HepG2 (cell line): Measurements from ENCODE around the gene MARK2. TPM values are rescaled to one million over a fixed set of nuclear protein-coding genes. Genes with fewer than 3 reads are reported as not detected.
A peak's percentile ranks its signal among the peaks of the same experiment; 100 is the strongest.

Source experiments
- FOXC1 ChIP-seq: sonication (generic); formaldehyde crosslinking; IDR thresholded peaks from 2 replicates; pipeline ENCODE4 v1.8.0; 2022; ENCODE audit warnings: mild to moderate bottlenecking, missing genetic modification reagents, borderline replicate concordance
- HMGA1 ChIP-seq: sonication (generic); formaldehyde crosslinking; conservative IDR thresholded peaks from 2 replicates; pipeline ENCODE4 v1.4.0; 2020; ENCODE audit warnings: missing genetic modification reagents
- KDM5A ChIP-seq: fragments of 200-600 bp; sonication (generic); IDR thresholded peaks from 2 replicates; pipeline ENCODE4 v1.7.0; 2018; ENCODE audit warnings: antibody characterized with exemption, mild to moderate bottlenecking, low read length, borderline replicate concordance
- RAD51 ChIP-seq: fragments of 450-650 bp; IDR thresholded peaks from 2 replicates; pipeline ENCODE4 v1.6.1; 2016; ENCODE audit warnings: borderline replicate concordance
- SALL1 ChIP-seq: sonication (generic); formaldehyde crosslinking; IDR thresholded peaks from 2 replicates; pipeline ENCODE4 v1.8.0; 2022; ENCODE audit warnings: mild to moderate bottlenecking, missing genetic modification reagents
- STAG1 ChIP-seq: sonication (generic); formaldehyde crosslinking; IDR thresholded peaks from 2 replicates; pipeline ENCODE4 v1.4.0; 2020; ENCODE audit warnings: missing genetic modification reagents
- THYN1 ChIP-seq: sonication (generic); formaldehyde crosslinking; IDR thresholded peaks from 2 replicates; pipeline ENCODE4 v1.8.1; 2023; ENCODE audit warnings: low read depth, mild to moderate bottlenecking, moderate library complexity, missing genetic modification reagents, borderline replicate concordance
- TSC22D2 ChIP-seq: sonication (generic); formaldehyde crosslinking; IDR thresholded peaks from 2 replicates; pipeline ENCODE4 v1.5.1; 2020; ENCODE audit warnings: missing genetic modification reagents, mild to moderate bottlenecking, borderline replicate concordance
- ZNF563 ChIP-seq: sonication (generic); formaldehyde crosslinking; IDR thresholded peaks from 2 replicates; pipeline ENCODE4 v1.8.0; 2022; ENCODE audit warnings: mild to moderate bottlenecking, moderate library complexity, missing genetic modification reagents
- ZNF737 ChIP-seq: sonication (generic); formaldehyde crosslinking; IDR thresholded peaks from 2 replicates; pipeline ENCODE4 v1.5.0; 2020; ENCODE audit warnings: missing genetic modification reagents, mild to moderate bottlenecking, borderline replicate concordance
- polyA plus RNA-seq, 8 experiments: library from polyadenylated mRNA; depleted of rRNA in 3 of 8; stranded (reverse) in 7 of 8; unstranded in 1 of 8; fragments of >200 nt; fragmentation: Illumina TruSeq in 4 of 8; extraction: Trizol in 4 of 8; gene quantifications; 2 replicates each; pipeline versions ENCODE4 v1.2.1 to v1.2.3, GENCODE V29; 2011 to 2016; ENCODE audit warnings: low read depth in 4 of 8, missing spikeins in 1 of 8, mixed read lengths in 1 of 8; ENCODE audit not compliant: insufficient read depth in 1 of 8
- total RNA-seq, 5 experiments: library from RNA; depleted of rRNA; stranded (reverse); fragments of >200 nt; fragmentation: Illumina TruSeq; extraction: Trizol; gene quantifications; 2 replicates each; pipeline ENCODE4 v1.2.3, GENCODE V29; 2016; ENCODE audit warnings: low read depth in 1 of 5
- TF ChIP-seq, protein P1 (sequence below): sonication (generic); formaldehyde crosslinking; IDR thresholded peaks from 2 replicates; pipeline ENCODE4 v1.5.0; 2020; ENCODE audit warnings: mild to moderate bottlenecking, missing genetic modification reagents
- TF ChIP-seq, protein P2 (sequence below): sonication (generic); formaldehyde crosslinking; IDR thresholded peaks from 2 replicates; pipeline ENCODE4 v1.8.0; 2023; ENCODE audit warnings: mild to moderate bottlenecking, missing genetic modification reagents
- TF ChIP-seq, protein P3 (sequence below): sonication (generic); formaldehyde crosslinking; IDR thresholded peaks from 2 replicates; pipeline ENCODE4 v1.4.0; 2020; ENCODE audit warnings: missing genetic modification reagents
- TF ChIP-seq, protein P4 (sequence below): sonication (generic); formaldehyde crosslinking; IDR thresholded peaks from 2 replicates; pipeline ENCODE4 v1.8.1; 2023; ENCODE audit warnings: mild to moderate bottlenecking, moderate library complexity, missing genetic modification reagents
- TF ChIP-seq, protein P5 (sequence below), 2 experiments: sonication (generic) in 1 of 2; formaldehyde crosslinking in 1 of 2; IDR thresholded peaks; 2 replicates each; pipeline versions ENCODE4 v1.5.1 to v1.6.1; 2011 to 2020; ENCODE audit warnings: borderline replicate concordance in 1 of 2, low read depth in 1 of 2, low read length in 1 of 2, mild to moderate bottlenecking in 1 of 2, missing genetic modification reagents in 1 of 2, moderate library complexity in 1 of 2
- TF ChIP-seq, protein P6 (sequence below): IDR thresholded peaks from 2 replicates; pipeline ENCODE4 v1.6.1; 2016; ENCODE audit warnings: missing compliant biosample characterization, missing genetic modification reagents, borderline replicate concordance
- TF ChIP-seq, protein P7 (sequence below): sonication (generic); formaldehyde crosslinking; IDR thresholded peaks from 2 replicates; pipeline ENCODE4 v1.4.0; 2020; ENCODE audit warnings: mild to moderate bottlenecking, missing genetic modification reagents

Gene MARK2
- total and polyA plus RNA-seq, 2 of the 13 experiments (the other 11 are each of a cell fraction or from before 2014, with no cell fraction given): 13.5 to 13.9 TPM

DNA sequence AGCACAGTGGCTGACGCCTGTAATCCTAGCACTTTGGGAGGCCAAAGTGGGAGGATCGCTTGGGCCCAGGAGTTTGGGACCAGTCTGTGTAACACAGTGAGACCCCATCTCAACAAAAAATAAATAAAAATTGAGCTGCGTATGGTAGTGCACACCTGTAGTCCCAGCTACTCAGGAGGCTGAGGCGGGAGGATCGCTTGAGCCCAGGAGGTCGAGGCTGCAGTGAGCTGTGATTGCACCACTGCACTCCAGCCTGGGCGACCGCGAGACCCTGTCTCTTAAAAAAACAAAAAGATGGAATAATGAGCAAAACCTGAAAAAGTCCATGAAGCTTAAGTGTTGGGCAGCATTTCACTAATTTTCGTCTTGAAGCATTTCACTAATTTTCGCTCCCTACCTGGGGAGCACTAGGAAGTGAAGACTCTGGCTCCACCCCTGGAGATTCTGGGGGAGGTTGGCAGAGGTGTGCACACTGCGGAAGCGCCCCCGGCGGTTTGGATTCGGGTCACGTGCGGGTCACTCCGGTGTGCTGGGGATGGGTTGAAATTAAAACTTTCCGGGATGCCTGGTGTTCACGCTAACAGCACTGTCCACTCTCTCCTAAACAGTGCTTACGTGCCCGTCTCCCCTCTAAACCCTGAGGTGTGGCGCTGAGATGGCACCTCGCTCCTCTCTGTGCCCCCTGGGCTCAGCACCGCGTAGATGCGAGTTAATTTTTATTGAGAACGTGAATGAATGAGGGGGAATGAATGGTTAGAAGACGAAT, 99.0 kb downstream of the MARK2 start (continued):
- TF ChIP-seq, protein P1, sequence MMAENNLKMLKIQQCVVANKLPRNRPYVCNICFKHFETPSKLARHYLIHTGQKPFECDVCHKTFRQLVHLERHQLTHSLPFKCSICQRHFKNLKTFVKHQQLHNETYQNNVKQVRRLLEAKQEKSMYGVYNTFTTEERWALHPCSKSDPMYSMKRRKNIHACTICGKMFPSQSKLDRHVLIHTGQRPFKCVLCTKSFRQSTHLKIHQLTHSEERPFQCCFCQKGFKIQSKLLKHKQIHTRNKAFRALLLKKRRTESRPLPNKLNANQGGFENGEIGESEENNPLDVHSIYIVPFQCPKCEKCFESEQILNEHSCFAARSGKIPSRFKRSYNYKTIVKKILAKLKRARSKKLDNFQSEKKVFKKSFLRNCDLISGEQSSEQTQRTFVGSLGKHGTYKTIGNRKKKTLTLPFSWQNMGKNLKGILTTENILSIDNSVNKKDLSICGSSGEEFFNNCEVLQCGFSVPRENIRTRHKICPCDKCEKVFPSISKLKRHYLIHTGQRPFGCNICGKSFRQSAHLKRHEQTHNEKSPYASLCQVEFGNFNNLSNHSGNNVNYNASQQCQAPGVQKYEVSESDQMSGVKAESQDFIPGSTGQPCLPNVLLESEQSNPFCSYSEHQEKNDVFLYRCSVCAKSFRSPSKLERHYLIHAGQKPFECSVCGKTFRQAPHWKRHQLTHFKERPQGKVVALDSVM (CRISPR knock-in tag): peak; percentile 97
- TF ChIP-seq RAD51 (no peak), HMGA1 (CRISPR knock-in tag) (0 out of 2 replicates have a peak, but pooled peaks have one; percentile 69), TSC22D2 (no peak), STAG1 (no peak), FOXC1 (peak; percentile 55; the same call in 1 of the 2 replicates), KDM5A (no peak), SALL1 (CRISPR knock-in tag) (no peak), THYN1 (CRISPR knock-in tag) (no peak), ZNF737 (CRISPR knock-in tag) (no peak), ZNF563 (CRISPR knock-in tag) (no peak)
- TF ChIP-seq, protein P2, sequence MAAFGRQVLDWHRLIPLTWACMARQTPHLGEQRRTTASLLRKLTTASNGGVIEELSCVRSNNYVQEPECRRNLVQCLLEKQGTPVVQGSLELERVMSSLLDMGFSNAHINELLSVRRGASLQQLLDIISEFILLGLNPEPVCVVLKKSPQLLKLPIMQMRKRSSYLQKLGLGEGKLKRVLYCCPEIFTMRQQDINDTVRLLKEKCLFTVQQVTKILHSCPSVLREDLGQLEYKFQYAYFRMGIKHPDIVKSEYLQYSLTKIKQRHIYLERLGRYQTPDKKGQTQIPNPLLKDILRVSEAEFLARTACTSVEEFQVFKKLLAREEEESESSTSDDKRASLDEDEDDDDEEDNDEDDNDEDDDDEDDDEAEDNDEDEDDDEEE (CRISPR knock-in tag): 0 out of 2 replicates have a peak, but pooled peaks have one; percentile 32
- TF ChIP-seq, protein P3, sequence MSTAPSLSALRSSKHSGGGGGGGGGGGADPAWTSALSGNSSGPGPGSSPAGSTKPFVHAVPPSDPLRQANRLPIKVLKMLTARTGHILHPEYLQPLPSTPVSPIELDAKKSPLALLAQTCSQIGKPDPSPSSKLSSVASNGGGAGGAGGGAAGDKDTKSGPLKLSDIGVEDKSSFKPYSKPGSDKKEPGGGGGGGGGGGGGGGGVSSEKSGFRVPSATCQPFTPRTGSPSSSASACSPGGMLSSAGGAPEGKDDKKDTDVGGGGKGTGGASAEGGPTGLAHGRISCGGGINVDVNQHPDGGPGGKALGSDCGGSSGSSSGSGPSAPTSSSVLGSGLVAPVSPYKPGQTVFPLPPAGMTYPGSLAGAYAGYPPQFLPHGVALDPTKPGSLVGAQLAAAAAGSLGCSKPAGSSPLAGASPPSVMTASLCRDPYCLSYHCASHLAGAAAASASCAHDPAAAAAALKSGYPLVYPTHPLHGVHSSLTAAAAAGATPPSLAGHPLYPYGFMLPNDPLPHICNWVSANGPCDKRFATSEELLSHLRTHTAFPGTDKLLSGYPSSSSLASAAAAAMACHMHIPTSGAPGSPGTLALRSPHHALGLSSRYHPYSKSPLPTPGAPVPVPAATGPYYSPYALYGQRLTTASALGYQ (CRISPR knock-in tag): peak; percentile 64; the same call in 1 of the 2 replicates
- TF ChIP-seq, protein P4, sequence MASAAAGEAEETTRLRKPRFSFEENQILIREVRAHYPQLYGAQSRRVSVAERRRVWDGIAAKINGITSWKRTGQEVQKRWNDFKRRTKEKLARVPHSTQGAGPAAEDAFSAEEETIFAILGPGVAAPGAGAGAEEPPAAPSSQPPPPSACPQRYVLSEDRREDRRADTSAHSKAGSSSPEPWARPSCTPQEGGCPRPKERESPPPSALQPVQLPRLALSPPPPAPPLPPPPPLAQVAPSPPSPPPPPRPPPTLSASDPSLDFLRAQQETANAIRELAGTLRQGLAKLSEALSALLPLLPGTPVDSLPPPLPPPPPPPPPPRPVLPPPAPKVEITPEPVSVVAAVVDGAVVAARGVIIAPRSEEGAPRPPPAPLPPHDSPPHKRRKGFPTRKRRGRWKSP: no peak
- TF ChIP-seq, protein P5, sequence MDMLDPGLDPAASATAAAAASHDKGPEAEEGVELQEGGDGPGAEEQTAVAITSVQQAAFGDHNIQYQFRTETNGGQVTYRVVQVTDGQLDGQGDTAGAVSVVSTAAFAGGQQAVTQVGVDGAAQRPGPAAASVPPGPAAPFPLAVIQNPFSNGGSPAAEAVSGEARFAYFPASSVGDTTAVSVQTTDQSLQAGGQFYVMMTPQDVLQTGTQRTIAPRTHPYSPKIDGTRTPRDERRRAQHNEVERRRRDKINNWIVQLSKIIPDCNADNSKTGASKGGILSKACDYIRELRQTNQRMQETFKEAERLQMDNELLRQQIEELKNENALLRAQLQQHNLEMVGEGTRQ (IDR thresholded peaks at IDR 0.05; ENCODE audit: low read depth, low read length): no peak
- TF ChIP-seq, protein P5 (CRISPR knock-in tag; IDR thresholded peaks at IDR 0.05; ENCODE audit: borderline replicate concordance): peak; percentile 76; the same call in 1 of the 2 replicates
- TF ChIP-seq, protein P6, sequence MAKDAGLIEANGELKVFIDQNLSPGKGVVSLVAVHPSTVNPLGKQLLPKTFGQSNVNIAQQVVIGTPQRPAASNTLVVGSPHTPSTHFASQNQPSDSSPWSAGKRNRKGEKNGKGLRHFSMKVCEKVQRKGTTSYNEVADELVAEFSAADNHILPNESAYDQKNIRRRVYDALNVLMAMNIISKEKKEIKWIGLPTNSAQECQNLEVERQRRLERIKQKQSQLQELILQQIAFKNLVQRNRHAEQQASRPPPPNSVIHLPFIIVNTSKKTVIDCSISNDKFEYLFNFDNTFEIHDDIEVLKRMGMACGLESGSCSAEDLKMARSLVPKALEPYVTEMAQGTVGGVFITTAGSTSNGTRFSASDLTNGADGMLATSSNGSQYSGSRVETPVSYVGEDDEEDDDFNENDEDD (CRISPR knock-in tag): no peak
- TF ChIP-seq, protein P7, sequence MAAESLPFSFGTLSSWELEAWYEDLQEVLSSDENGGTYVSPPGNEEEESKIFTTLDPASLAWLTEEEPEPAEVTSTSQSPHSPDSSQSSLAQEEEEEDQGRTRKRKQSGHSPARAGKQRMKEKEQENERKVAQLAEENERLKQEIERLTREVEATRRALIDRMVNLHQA (CRISPR knock-in tag): no peak
